ENCODE data around the gene FGD6. TPM values are rescaled to one million over a fixed set of nuclear protein-coding genes. Genes with fewer than 3 reads are reported as not detected.

Gene FGD6
- total RNA-seq, 2 experiments from 2014 or later = 1.5 TPM

- Histone ChIP-seq H3K27me3 (ENCODE audit: control insufficient read depth in 1 of 2, insufficient read depth in 2 of 2, low read length in 2 of 2) (no peaks in the 10 kb centered on the region), H3K9me3 (ENCODE audit: control insufficient read depth in 1 of 2, insufficient read depth in 1 of 2, low read length in 2 of 2) (no peaks in the 10 kb centered on the region), H3K36me3 (ENCODE audit: insufficient read depth, low read length) (no peaks in the 10 kb centered on the region), H3K27ac (ENCODE audit: low read depth in 1 of 2, low read length in 2 of 2) (no peak overlapping the region), H3K4me3 (ENCODE audit: low read length) (no peak overlapping the region), H3K4me1 (ENCODE audit: insufficient read depth, low read length) (peaks cover 12% of the 10 kb centered on the region)
- H3K36me3 Mint-ChIP-seq (ENCODE audit: low read depth) = peaks cover 10% of the 10 kb centered on the region
- no peak for TF ChIP-seq CTCF (IDR thresholded peaks at IDR 0.05)
- H3K27ac Mint-ChIP-seq = peak overlapping the region; percentile 88
- DNase-seq (peak in 2 of 14 experiments; percentile 7 to 14), ATAC-seq (ENCODE audit: poor library complexity) (no peak)
- H3K9me3 Mint-ChIP-seq = no peaks in the 10 kb centered on the region
- POLR2A ChIA-PET = interaction anchor here (0.6 to 4.5 kb wide), 2 partner anchors 76 to 257 kb away, joined by 3 to 62 read pairs; partner anchors contain the start of gene METAP2
- peaks cover 42% of the 10 kb centered on the region for H3K4me1 Mint-ChIP-seq (ENCODE audit: low read depth)
- intact Hi-C loops (cut with DNase I, micrococcal nuclease) = loop anchor here (2.0 to 10.0 kb wide), 9 partner anchors 99 to 1539 kb away; partner anchors contain the start of genes CRADD (in 1 of the 2), LTA4H (in 1 of the 2), METAP2 (in 1 of the 2) and NDUFA12 (in 1 of the 2)
- peaks cover 4% of the 10 kb centered on the region for H3K27me3 Mint-ChIP-seq
- H3K4me3 Mint-ChIP-seq = peak overlapping the region; percentile 94
- CTCF ChIA-PET = interaction anchor here (2.0 kb wide), 1 partner anchor 142 kb away, joined by 13 read pairs; the partner anchor contains the start of gene NR2C1
Observed at GRCh38 chr12:95215949-95216348, 1.3 kb downstream of the FGD6 start.

GRCh38 chr12:95214466-95214865 is 2.8 kb downstream of the FGD6 start:
- Mint-ChIP-seq H3K27ac (no peak overlapping the region), H3K9me3 (no peaks in the 10 kb centered on the region), H3K36me3 (ENCODE audit: low read depth) (peaks cover 10% of the 10 kb centered on the region), H3K27me3 (peaks cover 4% of the 10 kb centered on the region), H3K4me1 (ENCODE audit: low read depth) (peaks cover 32% of the 10 kb centered on the region), H3K4me3 (peak overlapping the region; percentile 10)
- POLR2A ChIA-PET = no interaction called here
- DNase-seq (no peak), ATAC-seq (ENCODE audit: poor library complexity) (no peak)
- Histone ChIP-seq H3K4me1 (ENCODE audit: insufficient read depth, low read length) (peaks cover 7% of the 10 kb centered on the region), H3K27me3 (ENCODE audit: control insufficient read depth in 1 of 2, insufficient read depth in 2 of 2, low read length in 2 of 2) (no peaks in the 10 kb centered on the region), H3K36me3 (ENCODE audit: insufficient read depth, low read length) (no peaks in the 10 kb centered on the region), H3K4me3 (ENCODE audit: low read length) (no peak overlapping the region), H3K9me3 (ENCODE audit: control insufficient read depth in 1 of 2, insufficient read depth in 1 of 2, low read length in 2 of 2) (no peaks in the 10 kb centered on the region), H3K27ac (ENCODE audit: low read depth in 1 of 2, low read length in 2 of 2) (no peak overlapping the region)
- CTCF ChIA-PET = interaction anchor here (1.2 kb wide), 1 partner anchor 16 kb away, joined by 3 read pairs; no protein-coding TSS in a partner anchor
- intact Hi-C loops (cut with DNase I, micrococcal nuclease) = loop anchor here in 1 of 2 experiments (10.0 kb wide), 1 partner anchor 210 kb away; the partner anchor contains the start of gene NDUFA12
- TF ChIP-seq CTCF (IDR thresholded peaks at IDR 0.05) = no peak

- Mint-ChIP-seq H3K4me3 (no peak overlapping the region), H3K9me3 (no peaks in the 10 kb centered on the region), H3K36me3 (ENCODE audit: low read depth) (peaks cover 10% of the 10 kb centered on the region), H3K27ac (no peak overlapping the region), H3K4me1 (ENCODE audit: low read depth) (peaks cover 26% of the 10 kb centered on the region), H3K27me3 (peaks cover 4% of the 10 kb centered on the region)
- Histone ChIP-seq H3K27ac (ENCODE audit: low read depth in 1 of 2, low read length in 2 of 2) (no peak overlapping the region), H3K4me1 (ENCODE audit: insufficient read depth, low read length) (peaks cover 7% of the 10 kb centered on the region), H3K9me3 (ENCODE audit: control insufficient read depth in 1 of 2, insufficient read depth in 1 of 2, low read length in 2 of 2) (no peaks in the 10 kb centered on the region), H3K27me3 (ENCODE audit: control insufficient read depth in 1 of 2, insufficient read depth in 2 of 2, low read length in 2 of 2) (no peaks in the 10 kb centered on the region), H3K4me3 (ENCODE audit: low read length) (no peak overlapping the region), H3K36me3 (ENCODE audit: insufficient read depth, low read length) (no peaks in the 10 kb centered on the region)
- ATAC-seq (ENCODE audit: poor library complexity) = no peak
- ChIA-PET POLR2A (no interaction called here), CTCF (no interaction called here)
- intact Hi-C loops (cut with DNase I, micrococcal nuclease) = loop anchor here in 1 of 2 experiments (10.0 kb wide), 1 partner anchor 209 kb away; the partner anchor contains the start of gene NDUFA12
- DNase-seq = no peak
- no peak for TF ChIP-seq CTCF (IDR thresholded peaks at IDR 0.05)
Observed at GRCh38 chr12:95213928-95214327, 3.3 kb downstream of the FGD6 start.
